ENCODE data around the gene SPACA1.

Gene SPACA1

GRCh38 chr6:88105741-88106340 is 58.2 kb downstream of the SPACA1 start:
- no peak for DNase-seq (ENCODE audit: low read depth)

- no peak for DNase-seq (ENCODE audit: low read depth)
Measured at GRCh38 chr6:88107241-88107640, 59.6 kb downstream of the SPACA1 start.

- no peak for DNase-seq (ENCODE audit: low read depth)
Measured at GRCh38 chr6:88111991-88112390, 64.3 kb downstream of the SPACA1 start.

GRCh38 chr6:88114838-88115237 is 67.2 kb downstream of the SPACA1 start:
- no peak for DNase-seq (ENCODE audit: low read depth)

- DNase-seq (ENCODE audit: low read depth) = no peak
Measured at GRCh38 chr6:88115307-88115706, 67.7 kb downstream of the SPACA1 start.

GRCh38 chr6:88116276-88116675 is 68.6 kb downstream of the SPACA1 start:
- no peak for DNase-seq (ENCODE audit: low read depth)

Measured in fibroblast of the conjunctiva (primary cell).